ENCODE measurements around the gene CFAP251.

- no peak for TF ChIP-seq CTCF (IDR thresholded peaks at IDR 0.05 in 2 of 3, conservative IDR thresholded peaks at IDR 0.05 in 1 of 3; ENCODE audit: control insufficient read depth in 2 of 3, extremely low read depth in 1 of 3, insufficient read depth in 1 of 3, low read depth in 3 of 3, low read length in 3 of 3)
- no peak for TF ChIP-seq JUNB (IDR thresholded peaks at IDR 0.05)
- no peak for TF ChIP-seq EP300 (IDR thresholded peaks at IDR 0.05; ENCODE audit: borderline replicate concordance in 1 of 2, control insufficient read depth in 1 of 2, low read depth in 2 of 2, low read length in 2 of 2)
- TF ChIP-seq POLR2A (IDR thresholded peaks at IDR 0.05; ENCODE audit: low read depth, low read length) = no peak
- TF ChIP-seq EGR1 (IDR thresholded peaks at IDR 0.05; ENCODE audit: borderline replicate concordance in 1 of 2, low read depth in 2 of 2, low read length in 2 of 2) = no peak
- no peak for TF ChIP-seq POLR2AphosphoS2 (IDR thresholded peaks at IDR 0.05; ENCODE audit: low read depth, low read length)
These were observed 45.1 kb downstream of the CFAP251 start for GRCh38 chr12:121963341-121964018.

Measured in GM12878 (cell line).